GM12801 (cell line): ENCODE data around the gene CTDNEP1.

Experiments used
- CTCF ChIP-seq: IDR thresholded peaks from one replicate; pipeline ENCODE4 v1.5.1; 2011; ENCODE audit warnings: control low read depth; ENCODE audit not compliant: insufficient read length; ENCODE audit errors: extremely low read depth

CTDNEP1 gene

GRCh38 chr17:7241783-7242716 lies 9.5 kb downstream of the CTDNEP1 start, which contains the start of gene GABARAP:
GABARAP (minus strand) TSS chr17:7242449; CDS start chr17:7242330, 119 bp downstream.
- TF ChIP-seq CTCF, result no peak

GRCh38 chr17:7241090-7241733 lies 10.3 kb downstream of the CTDNEP1 start:
- no peak for TF ChIP-seq CTCF

- no peak for TF ChIP-seq CTCF
Observed at GRCh38 chr17:7240375-7240774, 11.2 kb downstream of the CTDNEP1 start.

GRCh38 chr17:7239091-7240027 lies 12.2 kb downstream of the CTDNEP1 start, which contains the start of gene PHF23:
PHF23 (minus strand) TSS chr17:7239457; CDS start chr17:7239279, 178 bp downstream.
- TF ChIP-seq CTCF, result no peak

GRCh38 chr17:7238420-7239090 lies 13.0 kb downstream of the CTDNEP1 start:
- TF ChIP-seq CTCF, result no peak

- no peak for TF ChIP-seq CTCF
Observed at GRCh38 chr17:7237761-7238419, 13.6 kb downstream of the CTDNEP1 start.
